ENCODE results near the gene PPP1R10. TPM values are rescaled to one million over a fixed set of nuclear protein-coding genes. Genes with fewer than 3 reads are reported as not detected.

The PPP1R10 gene
- total RNA-seq, 4 donors from 2014 or later, result 24.1 to 31.5 (median 27.0) TPM

DNA sequence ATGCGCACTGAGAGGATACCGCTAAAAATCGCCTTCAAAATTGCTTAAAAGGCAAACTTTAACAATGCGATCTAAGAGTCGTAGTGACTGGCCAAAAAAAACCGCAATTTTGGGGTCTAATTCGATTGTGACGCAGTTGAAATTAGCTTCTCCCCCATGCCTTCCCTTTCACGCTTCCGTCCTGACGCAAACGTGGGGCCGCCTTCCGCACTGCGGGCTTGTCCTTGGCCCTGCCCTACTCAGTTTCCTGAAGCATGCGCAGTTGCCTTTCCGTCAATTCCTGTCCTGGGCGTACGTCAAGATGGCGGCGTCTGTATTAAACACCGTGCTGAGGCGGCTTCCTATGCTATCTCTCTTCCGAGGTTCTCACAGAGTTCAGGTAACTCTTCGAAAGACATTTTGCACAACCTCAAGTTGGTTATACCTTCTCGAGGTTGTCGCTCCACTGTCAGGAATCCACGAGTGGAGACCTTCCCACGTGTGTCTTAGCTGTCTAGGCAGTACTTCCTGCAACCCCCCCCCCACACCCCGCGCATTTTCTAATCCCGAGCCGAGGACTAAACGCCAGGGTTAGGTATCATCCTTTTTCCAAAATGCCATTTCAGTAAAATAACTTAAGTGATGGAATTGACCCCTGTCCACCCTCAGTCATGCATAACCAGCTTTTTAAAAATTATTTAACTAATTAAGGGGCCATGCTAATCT, 674 bp upstream of the PPP1R10 start, which contains the start of gene MRPS18B:
TSS of gene MRPS18B (plus strand) at position 276 of the 705 bp plus-strand sequence. CDS start at position 302, 26 bp downstream.
- Histone ChIP-seq H3K4me1 (peaks cover 27 to 33% of the 10 kb centered on the region in 2 donors), H3K27me3 (no peaks in the 10 kb centered on the region), H3K36me3 (peaks cover 3 to 48% of the 10 kb centered on the region in 2 donors), H3K4me3 (peak within 1 kb of the TSS; percentile 71 to 89 (median 82)), H3K9me3 (no peaks in the 10 kb centered on the region), H3K27ac (peak within 1 kb of the TSS; percentile 95 to 99 (median 98))
- TF ChIP-seq POLR2A (IDR thresholded peaks at IDR 0.05) (peak in 1 of 2 donors; percentile 79), CTCF (IDR thresholded peaks at IDR 0.05 in 4 of 5, conservative IDR thresholded peaks at IDR 0.05 in 1 of 5) (no peak)
- intact Hi-C loops (cut with DNase I; ENCODE audit: low total_unique reads), result loop anchor here (1.0 to 10.0 kb wide), 7 partner anchors 47 to 1207 kb away; partner anchors contain the start of genes ABCF1, DDX39B, DHX16 and GNL1
- in situ Hi-C loops (cut with MboI; ENCODE audit: low sequenced_read_pairs in 4 of 4), result loop anchor here in 1 of 4 donors (25.0 kb wide), 1 partner anchor 1570 kb away; the partner anchor contains the start of genes AGER, AGPAT1, GPSM3 and PBX2
- DNase-seq, result peak; percentile 98 to 99
- ATAC-seq, result peak; percentile 77 to 84

DNA sequence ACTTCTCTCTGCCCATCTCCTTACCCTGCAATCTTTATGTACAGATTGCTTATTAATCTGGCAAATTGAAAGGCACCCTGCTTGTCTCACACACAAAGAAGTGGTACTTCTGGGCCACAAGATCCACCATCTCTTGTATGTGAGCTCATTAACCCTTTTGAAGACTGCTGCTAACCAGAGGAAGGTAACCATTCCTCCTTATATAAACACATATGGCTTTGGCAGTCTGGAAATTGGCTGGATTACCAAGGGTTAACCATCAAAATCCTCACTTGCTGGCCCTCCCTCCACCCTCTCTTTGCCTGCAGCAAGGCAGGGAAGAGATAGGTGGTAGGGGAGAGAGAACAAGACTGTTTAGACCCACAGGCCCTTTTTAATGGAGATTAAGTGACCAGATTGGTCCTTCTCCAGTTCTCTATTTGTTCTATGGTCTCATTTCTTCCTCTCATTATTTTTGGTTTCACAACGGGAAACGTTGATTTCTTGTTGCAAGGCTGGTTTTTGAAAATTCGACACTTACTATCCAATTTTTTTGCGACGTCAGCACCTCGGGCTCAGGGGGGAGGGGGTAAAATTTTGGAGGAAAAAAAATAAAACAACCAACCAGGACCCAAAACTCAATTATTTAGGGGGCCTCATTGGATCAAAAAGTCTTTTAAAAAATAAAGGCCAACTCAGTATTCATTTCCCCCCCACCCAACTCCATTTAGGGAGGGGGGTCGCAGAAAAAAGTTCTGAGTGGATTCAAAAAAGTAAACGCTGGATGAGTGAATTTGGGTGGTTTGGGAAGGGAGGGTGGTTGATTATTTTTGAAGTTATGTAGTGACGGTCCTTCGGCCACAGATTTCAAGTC, 859 bp downstream of the PPP1R10 start:
- H3K36me3 ChIP-seq, result peaks cover 3 to 33% of the 10 kb centered on the region in 2 donors
- ATAC-seq (peak in 1 of 2 donors; percentile 9), DNase-seq (peak in 1 of 2 donors; percentile 56)
- H3K4me1 ChIP-seq, result peaks cover 41 to 48% of the 10 kb centered on the region in 2 donors
- TF ChIP-seq POLR2A (IDR thresholded peaks at IDR 0.05) (no peak), CTCF (IDR thresholded peaks at IDR 0.05 in 4 of 5, conservative IDR thresholded peaks at IDR 0.05 in 1 of 5) (no peak)
- no peaks in the 10 kb centered on the region for H3K9me3 ChIP-seq
- peak overlapping the region; percentile 71 to 89 (median 82) for H3K4me3 ChIP-seq
- peak overlapping the region; percentile 95 to 99 (median 98) for H3K27ac ChIP-seq
- intact Hi-C loops (cut with DNase I; ENCODE audit: low total_unique reads), result loop anchor here (2.0 to 10.0 kb wide), 5 partner anchors 45 to 1209 kb away; partner anchors contain the start of genes ABCF1, DDX39B, DHX16 and HSPA1B
- in situ Hi-C loops (cut with MboI; ENCODE audit: low sequenced_read_pairs in 4 of 4), result loop anchor here in 1 of 4 donors (25.0 kb wide), 1 partner anchor 1571 kb away; the partner anchor contains the start of genes AGER, AGPAT1, GPSM3 and PBX2
- H3K27me3 ChIP-seq, result no peaks in the 10 kb centered on the region

DNA sequence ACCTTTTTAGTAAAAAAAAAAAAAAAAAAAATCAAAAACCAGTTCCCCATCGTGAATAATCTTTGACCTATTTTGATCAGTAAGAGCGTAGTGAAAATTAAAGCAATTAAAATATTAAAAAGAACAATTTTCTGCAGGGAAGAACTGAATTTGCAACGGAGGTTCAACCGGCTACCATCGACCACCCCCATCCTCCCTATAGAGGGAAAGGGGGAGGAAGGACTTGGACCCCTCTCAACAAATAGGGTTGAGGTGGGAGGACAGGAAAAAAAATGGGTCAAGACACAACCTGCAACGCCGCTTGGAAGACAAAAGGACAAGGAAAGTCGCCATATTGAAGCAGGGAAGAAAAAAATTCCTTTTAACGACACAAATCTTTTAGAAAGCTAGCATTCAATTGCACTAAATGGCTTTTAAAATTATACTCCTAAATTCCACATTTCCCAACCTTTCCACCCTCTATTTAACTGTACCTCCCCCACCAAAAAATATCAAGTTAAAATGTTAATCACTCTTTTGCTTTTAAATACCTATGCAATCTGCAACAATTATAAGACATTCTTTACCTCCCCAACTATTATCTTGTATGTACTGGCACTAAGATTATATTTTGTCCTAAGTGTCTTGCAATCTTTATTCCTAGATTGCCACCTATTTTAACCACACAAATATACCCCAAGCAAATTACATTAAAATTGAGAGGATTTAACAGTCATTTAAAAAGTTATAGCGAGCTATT, 1.7 kb downstream of the PPP1R10 start:
- Histone ChIP-seq H3K9me3 (no peaks in the 10 kb centered on the region), H3K27me3 (no peaks in the 10 kb centered on the region), H3K4me3 (peak overlapping the region; percentile 71 to 89 (median 82)), H3K4me1 (peaks cover 44 to 48% of the 10 kb centered on the region in 2 donors), H3K27ac (peak overlapping the region; percentile 95 to 99 (median 98)), H3K36me3 (peaks cover 3 to 25% of the 10 kb centered on the region in 2 donors)
- in situ Hi-C loops (cut with MboI; ENCODE audit: low sequenced_read_pairs in 4 of 4), result loop anchor here in 1 of 4 donors (25.0 kb wide), 1 partner anchor 1572 kb away; the partner anchor contains the start of genes AGER, AGPAT1, GPSM3 and PBX2
- ATAC-seq (peak in 1 of 2 donors; percentile 10), DNase-seq (no peak)
- intact Hi-C loops (cut with DNase I; ENCODE audit: low total_unique reads), result loop anchor here (5.0 to 10.0 kb wide), 4 partner anchors 57 to 1209 kb away; partner anchors contain the start of genes DDX39B, DHX16, HSPA1B and PRRC2A
- TF ChIP-seq CTCF (IDR thresholded peaks at IDR 0.05 in 4 of 5, conservative IDR thresholded peaks at IDR 0.05 in 1 of 5) (no peak), POLR2A (IDR thresholded peaks at IDR 0.05) (no peak)

Measured in gastrocnemius medialis (tissue), 4 donors.